Measurements from ENCODE around the gene NMNAT2. TPM values are rescaled to one million over a fixed set of nuclear protein-coding genes. Genes with fewer than 3 reads are reported as not detected.
"Not testable (repeated sequence)": the region's sequence is repeated elsewhere in the genome, so short reads cannot be mapped to it uniquely, and the experiment has no call there.

NMNAT2 gene
- total and polyA plus RNA-seq, 2 experiments from 2014 or later = 2.4 to 4.2 TPM

DNA sequence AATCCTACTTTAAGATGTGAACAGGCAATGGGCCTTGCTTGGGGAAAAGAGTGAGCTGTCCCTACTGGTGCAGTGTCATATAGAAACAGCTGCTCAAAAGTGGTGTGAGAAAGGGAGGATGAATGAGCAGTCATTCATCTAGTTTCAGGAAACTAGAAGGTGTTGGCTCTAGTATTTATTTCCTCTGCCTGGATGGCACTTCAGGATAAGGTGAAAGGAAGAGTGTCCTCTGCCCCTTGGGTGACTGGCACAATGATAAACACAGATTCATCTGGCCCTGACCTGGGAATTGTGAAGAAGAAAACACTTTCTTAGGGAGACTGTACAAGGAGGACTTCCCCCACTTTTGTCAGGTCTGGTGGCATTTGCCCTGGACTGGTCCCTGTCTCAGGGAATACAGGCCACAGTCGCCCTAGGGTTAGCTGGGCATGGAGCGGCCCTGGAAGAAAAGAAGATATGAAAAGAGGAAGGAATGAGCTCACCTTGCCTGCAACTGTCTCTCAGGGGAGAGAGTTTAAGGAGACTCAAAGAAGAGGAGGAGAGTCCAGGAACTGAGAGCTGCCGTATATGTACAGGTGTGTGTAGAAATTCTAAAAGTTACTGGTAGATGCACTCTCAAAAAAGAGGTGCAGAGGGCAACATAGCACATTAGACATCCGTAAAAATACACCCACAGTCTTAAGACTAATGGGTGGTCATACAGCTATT lies 13.8 kb upstream of the NMNAT2 start:
- Histone ChIP-seq H3K27me3 (replicated peaks; ENCODE audit: insufficient read depth) (peaks cover 35% of the 10 kb centered on the region), H3K79me2 (ENCODE audit: insufficient read depth) (no peaks in the 10 kb centered on the region), H3F3A (ENCODE audit: insufficient read depth) (no peaks in the 10 kb centered on the region), H3K9ac (no peak overlapping the region), H3K9me3 (ENCODE audit: low read depth) (no peaks in the 10 kb centered on the region), H3K4me2 (ENCODE audit: unreplicated experiment) (no peak overlapping the region), H3K27ac (no peak overlapping the region), H3K4me3 (no peak overlapping the region), H3K9me2 (ENCODE audit: insufficient read depth) (no peaks in the 10 kb centered on the region), H3K36me3 (ENCODE audit: low read depth) (no peaks in the 10 kb centered on the region), H3K4me1 (ENCODE audit: insufficient read depth) (no peaks in the 10 kb centered on the region), H4K20me1 (ENCODE audit: insufficient read depth) (no peaks in the 10 kb centered on the region), H2AFZ (no peak overlapping the region)
- TF ChIP-seq EZH2phosphoT487 (IDR thresholded peaks at IDR 0.05; ENCODE audit: insufficient read depth, low read depth) = no peak
- TF ChIP-seq EZH2 (IDR thresholded peaks at IDR 0.05; ENCODE audit: insufficient read depth, poor library complexity, severe bottlenecking) = no peak
- DNase-seq = no peak
- in situ Hi-C loops (cut with MboI) = no loop called here
- WGBS, 2 experiments (ENCODE audit: low coverage in 1 of 2, low lambda C conversion rate in 2 of 2, missing lambda C conversion rate in 2 of 2) = 67% methylated on average over 4 of the region's 4 CpGs

- H3K36me3 ChIP-seq (ENCODE audit: low read depth); H3K4me2 ChIP-seq (ENCODE audit: unreplicated experiment); H3K27ac ChIP-seq; H4K20me1 ChIP-seq (ENCODE audit: insufficient read depth); DNase-seq; in situ Hi-C loops (cut with MboI); H3K4me1 ChIP-seq (ENCODE audit: insufficient read depth); H3K79me2 ChIP-seq (ENCODE audit: insufficient read depth); H3K9me2 ChIP-seq (ENCODE audit: insufficient read depth); H3K9me3 ChIP-seq (ENCODE audit: low read depth); H3K4me3 ChIP-seq; H3K9ac ChIP-seq; H2AFZ ChIP-seq; H3F3A ChIP-seq (ENCODE audit: insufficient read depth): not testable (repeated sequence)
- H3K27me3 ChIP-seq (replicated peaks; ENCODE audit: insufficient read depth) = peaks cover 20% of the 10 kb centered on the region
- 53 to 58% methylated on average over 3 of the region's 3 CpGs for WGBS, 2 experiments (ENCODE audit: low coverage in 1 of 2, low lambda C conversion rate in 2 of 2, missing lambda C conversion rate in 2 of 2)
Measured at GRCh38 chr1:183427591-183427990, 9.4 kb upstream of the NMNAT2 start.

DNA sequence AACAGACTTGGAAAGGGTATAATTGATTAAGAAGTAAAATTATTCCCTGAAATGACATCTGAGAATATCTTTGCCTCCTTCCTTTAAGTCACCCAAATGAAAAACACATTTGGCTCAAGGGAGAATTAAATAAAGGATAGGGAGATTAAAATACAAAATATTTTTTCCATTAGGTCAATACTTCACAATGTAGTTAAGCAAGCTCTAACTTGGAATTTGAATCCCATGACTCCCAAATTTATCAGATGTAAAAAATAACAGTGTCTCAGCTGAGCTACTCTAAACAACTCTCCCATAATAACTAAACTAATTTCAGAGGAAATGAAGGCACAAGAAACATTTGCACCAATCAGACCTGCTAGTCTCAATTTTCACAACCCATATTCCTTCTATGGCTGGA lies 6.5 kb upstream of the NMNAT2 start:
- peaks cover 39% of the 10 kb centered on the region for H3K27me3 ChIP-seq (replicated peaks; ENCODE audit: insufficient read depth)
- H3K79me2 ChIP-seq (ENCODE audit: insufficient read depth) = no peaks in the 10 kb centered on the region
- no peaks in the 10 kb centered on the region for H3K4me1 ChIP-seq (ENCODE audit: insufficient read depth)
- H3K9me2 ChIP-seq (ENCODE audit: insufficient read depth) = no peaks in the 10 kb centered on the region
- H3K4me2 ChIP-seq (ENCODE audit: unreplicated experiment) = no peak overlapping the region
- no peaks in the 10 kb centered on the region for H4K20me1 ChIP-seq (ENCODE audit: insufficient read depth)
- no peak overlapping the region for H3K9ac ChIP-seq
- no peaks in the 10 kb centered on the region for H3F3A ChIP-seq (ENCODE audit: insufficient read depth)
- H2AFZ ChIP-seq = no peak overlapping the region
- in situ Hi-C loops (cut with MboI) = no loop called here
- no peak overlapping the region for H3K4me3 ChIP-seq
- no peaks in the 10 kb centered on the region for H3K9me3 ChIP-seq (ENCODE audit: low read depth)
- H3K36me3 ChIP-seq (ENCODE audit: low read depth) = no peaks in the 10 kb centered on the region
- H3K27ac ChIP-seq = no peak overlapping the region
- TF ChIP-seq EZH2phosphoT487 (IDR thresholded peaks at IDR 0.05; ENCODE audit: insufficient read depth, low read depth) (no peak), EZH2 (IDR thresholded peaks at IDR 0.05; ENCODE audit: insufficient read depth, poor library complexity, severe bottlenecking) (no peak)
- no peak for DNase-seq

- Histone ChIP-seq H3K4me3 (no peak overlapping the region), H3K79me2 (ENCODE audit: insufficient read depth) (no peaks in the 10 kb centered on the region), H3K9me3 (ENCODE audit: low read depth) (no peaks in the 10 kb centered on the region), H3K27me3 (replicated peaks; ENCODE audit: insufficient read depth) (peaks cover 42% of the 10 kb centered on the region), H4K20me1 (ENCODE audit: insufficient read depth) (no peaks in the 10 kb centered on the region), H3K36me3 (ENCODE audit: low read depth) (no peaks in the 10 kb centered on the region), H3K4me1 (ENCODE audit: insufficient read depth) (no peaks in the 10 kb centered on the region), H3K4me2 (ENCODE audit: unreplicated experiment) (no peak overlapping the region), H2AFZ (no peak overlapping the region), H3K27ac (no peak overlapping the region), H3K9me2 (ENCODE audit: insufficient read depth) (no peaks in the 10 kb centered on the region), H3F3A (ENCODE audit: insufficient read depth) (no peaks in the 10 kb centered on the region), H3K9ac (no peak overlapping the region)
- in situ Hi-C loops (cut with MboI) = no loop called here
- whole genome bisulfite sequencing, 2 experiments (ENCODE audit: low coverage in 1 of 2, low lambda C conversion rate in 2 of 2, missing lambda C conversion rate in 2 of 2) = 30 to 40% methylated on average over 1 of the region's 1 CpG
- TF ChIP-seq EZH2phosphoT487 (IDR thresholded peaks at IDR 0.05; ENCODE audit: insufficient read depth, low read depth) (no peak), EZH2 (IDR thresholded peaks at IDR 0.05; ENCODE audit: insufficient read depth, poor library complexity, severe bottlenecking) (no peak)
- DNase-seq = no peak
Measured at GRCh38 chr1:183423541-183423940, 5.4 kb upstream of the NMNAT2 start.

GRCh38 chr1:183419399-183419798 lies 1.2 kb upstream of the NMNAT2 start:
- no peak for DNase-seq
- no peaks in the 10 kb centered on the region for H3K9me2 ChIP-seq (ENCODE audit: insufficient read depth)
- TF ChIP-seq EZH2 (IDR thresholded peaks at IDR 0.05; ENCODE audit: insufficient read depth, poor library complexity, severe bottlenecking) (no peak), EZH2phosphoT487 (IDR thresholded peaks at IDR 0.05; ENCODE audit: insufficient read depth, low read depth) (no peak)
- H3K9ac ChIP-seq = no peak overlapping the region
- H3K4me1 ChIP-seq (ENCODE audit: insufficient read depth) = no peaks in the 10 kb centered on the region
- in situ Hi-C loops (cut with MboI) = no loop called here
- no peaks in the 10 kb centered on the region for H4K20me1 ChIP-seq (ENCODE audit: insufficient read depth)
- no peak overlapping the region for H2AFZ ChIP-seq
- WGBS, 2 experiments (ENCODE audit: low coverage in 1 of 2, low lambda C conversion rate in 2 of 2, missing lambda C conversion rate in 2 of 2) = 50 to 58% methylated on average over 3 of the region's 3 CpGs
- no peaks in the 10 kb centered on the region for H3K9me3 ChIP-seq (ENCODE audit: low read depth)
- peaks cover 77% of the 10 kb centered on the region for H3K27me3 ChIP-seq (replicated peaks; ENCODE audit: insufficient read depth)
- no peaks in the 10 kb centered on the region for H3F3A ChIP-seq (ENCODE audit: insufficient read depth)
- H3K79me2 ChIP-seq (ENCODE audit: insufficient read depth) = no peaks in the 10 kb centered on the region
- no peak overlapping the region for H3K27ac ChIP-seq
- H3K4me2 ChIP-seq (ENCODE audit: unreplicated experiment) = no peak overlapping the region
- H3K4me3 ChIP-seq = no peak overlapping the region
- H3K36me3 ChIP-seq (ENCODE audit: low read depth) = no peaks in the 10 kb centered on the region

Data from GM23248 (cell line).